Measurements from ENCODE around the gene KCNA10. TPM values are rescaled to one million over a fixed set of nuclear protein-coding genes. Genes with fewer than 3 reads are reported as not detected.

The KCNA10 gene
- total and polyA plus RNA-seq, 8 donors, result not detected

- Histone ChIP-seq H3K4me1 (no peaks in the 10 kb centered on the region), H3K4me3 (no peak overlapping the region), H3K27me3 (no peaks in the 10 kb centered on the region), H3K9me3 (no peaks in the 10 kb centered on the region), H3K36me3 (no peaks in the 10 kb centered on the region), H3K27ac (no peak overlapping the region)
- intact Hi-C loops (cut with DNase I), result no loop called here
- WGBS, 2 donors, result 62 to 63% methylated on average over 2 of the region's 2 CpGs
- DNase-seq, result no peak
- ATAC-seq, result no peak
- FAIRE-seq, result no peak
- TF ChIP-seq CTCF (IDR thresholded peaks at IDR 0.05), result no peak
Observed at GRCh38 chr1:110547017-110547416, 28.0 kb upstream of the KCNA10 start.

- Histone ChIP-seq H3K36me3 (no peaks in the 10 kb centered on the region), H3K9me3 (no peaks in the 10 kb centered on the region), H3K4me3 (no peak overlapping the region), H3K27ac (no peak overlapping the region), H3K4me1 (no peaks in the 10 kb centered on the region), H3K27me3 (no peaks in the 10 kb centered on the region)
- no peak for FAIRE-seq
- intact Hi-C loops (cut with DNase I), result no loop called here
- no peak for TF ChIP-seq CTCF (IDR thresholded peaks at IDR 0.05)
- 35 to 38% methylated on average over 2 of the region's 2 CpGs for WGBS, 2 donors
- no peak for DNase-seq
- ATAC-seq, result no peak
Observed at GRCh38 chr1:110545492-110545891, 26.5 kb upstream of the KCNA10 start.

- Histone ChIP-seq H3K27ac (no peak overlapping the region), H3K27me3 (no peaks in the 10 kb centered on the region), H3K36me3 (no peaks in the 10 kb centered on the region), H3K4me1 (no peaks in the 10 kb centered on the region), H3K4me3 (no peak overlapping the region), H3K9me3 (no peaks in the 10 kb centered on the region)
- no peak for TF ChIP-seq CTCF (IDR thresholded peaks at IDR 0.05)
- WGBS, 2 donors, result 47 to 57% methylated on average over 3 of the region's 3 CpGs
- no peak for DNase-seq
- intact Hi-C loops (cut with DNase I), result no loop called here
- no peak for FAIRE-seq
- no peak for ATAC-seq
Observed at GRCh38 chr1:110544753-110545152, 25.8 kb upstream of the KCNA10 start.

- H3K27me3 ChIP-seq, result no peaks in the 10 kb centered on the region
- peak in 1 of 4 donors; percentile 42 for ATAC-seq
- no peak for FAIRE-seq
- H3K4me3 ChIP-seq, result no peak overlapping the region
- 48 to 52% methylated on average over 4 of the region's 4 CpGs for WGBS, 2 donors
- H3K9me3 ChIP-seq, result no peaks in the 10 kb centered on the region
- H3K4me1 ChIP-seq, result no peaks in the 10 kb centered on the region
- TF ChIP-seq CTCF (IDR thresholded peaks at IDR 0.05), result no peak
- no peak overlapping the region for H3K27ac ChIP-seq
- intact Hi-C loops (cut with DNase I), result no loop called here
- DNase-seq, result no peak
- H3K36me3 ChIP-seq, result no peaks in the 10 kb centered on the region
Observed at GRCh38 chr1:110542725-110543124, 23.8 kb upstream of the KCNA10 start.

GRCh38 chr1:110541906-110542395, 23.0 kb upstream of the KCNA10 start:
- intact Hi-C loops (cut with DNase I), result no loop called here
- Histone ChIP-seq H3K4me3 (no peak overlapping the region), H3K27me3 (no peaks in the 10 kb centered on the region), H3K9me3 (no peaks in the 10 kb centered on the region), H3K27ac (no peak overlapping the region), H3K4me1 (no peaks in the 10 kb centered on the region), H3K36me3 (no peaks in the 10 kb centered on the region)
- FAIRE-seq (no peak), ATAC-seq (no peak), DNase-seq (no peak)
- TF ChIP-seq CTCF (IDR thresholded peaks at IDR 0.05), result no peak
- 17 to 32% methylated on average over 1 of the region's 1 CpG for WGBS, 2 donors
